GM23248 (cell line): ENCODE results near the gene GTPBP4. TPM values are rescaled to one million over a fixed set of nuclear protein-coding genes. Genes with fewer than 3 reads are reported as not detected.
"Not testable (repeated sequence)": the region's sequence is repeated elsewhere in the genome, so short reads cannot be mapped to it uniquely, and the experiment has no call there.

Experiments
- DNase-seq: peaks from one replicate; pipeline ENCODE4 v3.0.0-alpha.2; 2015
- H2AFZ ChIP-seq: fragments of 200-600 bp; sonication (generic); 2 replicates; pipeline ENCODE4 v1.6.1; 2016; ENCODE audit warnings: antibody characterized with exemption
- H3F3A ChIP-seq: fragments of 200-600 bp; sonication (generic); 2 replicates; pipeline ENCODE4 v1.6.1; 2016; ENCODE audit warnings: mild to moderate bottlenecking, antibody characterized with exemption, mixed run types; ENCODE audit not compliant: insufficient read depth
- H3K27ac ChIP-seq: fragments of 200-600 bp; sonication (generic); 2 replicates; pipeline ENCODE4 v1.5.1; 2016; ENCODE audit warnings: mild to moderate bottlenecking
- H3K27me3 ChIP-seq: fragments of 200-600 bp; sonication (generic); replicated peaks from 2 replicates; pipeline ENCODE4 v1.6.1; 2016; ENCODE audit warnings: mild to moderate bottlenecking; ENCODE audit not compliant: insufficient read depth
- H3K36me3 ChIP-seq: fragments of 200-600 bp; sonication (generic); 2 replicates; pipeline ENCODE4 v1.6.1; 2016; ENCODE audit warnings: low read depth, mild to moderate bottlenecking
- H3K4me1 ChIP-seq: fragments of 200-600 bp; sonication (generic); 2 replicates; pipeline ENCODE4 v1.6.1; 2016; ENCODE audit warnings: mild to moderate bottlenecking; ENCODE audit not compliant: insufficient read depth
- H3K4me2 ChIP-seq: fragments of 200-600 bp; sonication (generic); one replicate; pipeline ENCODE4 v1.6.1; 2016; ENCODE audit warnings: mild to moderate bottlenecking; ENCODE audit not compliant: unreplicated experiment
- H3K4me3 ChIP-seq: fragments of 200-600 bp; sonication (generic); 2 replicates; pipeline ENCODE4 v1.5.1; 2016; ENCODE audit warnings: mild to moderate bottlenecking
- H3K79me2 ChIP-seq: fragments of 200-600 bp; sonication (generic); 2 replicates; pipeline ENCODE4 v1.6.1; 2016; ENCODE audit warnings: mild to moderate bottlenecking; ENCODE audit not compliant: insufficient read depth
- H3K9ac ChIP-seq: fragments of 200-600 bp; sonication (generic); 2 replicates; pipeline ENCODE4 v1.6.1; 2016; ENCODE audit warnings: mild to moderate bottlenecking
- H3K9me2 ChIP-seq: fragments of 200-600 bp; sonication (generic); 2 replicates; pipeline ENCODE4 v1.6.1; 2016; ENCODE audit warnings: mixed run types, mild to moderate bottlenecking, moderate library complexity; ENCODE audit not compliant: insufficient read depth
- H3K9me3 ChIP-seq: fragments of 200-600 bp; sonication (generic); one replicate; pipeline ENCODE4 v1.6.1; 2017; ENCODE audit warnings: low read depth
- H4K20me1 ChIP-seq: fragments of 200-600 bp; sonication (generic); 2 replicates; pipeline ENCODE4 v1.6.0; 2016; ENCODE audit not compliant: insufficient read depth
- EZH2 ChIP-seq: fragments of 200-600 bp; sonication (generic); IDR thresholded peaks from 2 replicates; pipeline ENCODE4 v1.6.1; 2018; ENCODE audit warnings: antibody characterized with exemption, mild to moderate bottlenecking; ENCODE audit not compliant: insufficient read depth, poor library complexity, severe bottlenecking
- EZH2phosphoT487 ChIP-seq: fragments of 200-600 bp; sonication (generic); IDR thresholded peaks from 2 replicates; pipeline ENCODE4 v1.6.1; 2018; ENCODE audit warnings: antibody characterized with exemption, moderate library complexity, mild to moderate bottlenecking, low read depth; ENCODE audit not compliant: insufficient read depth
- WGBS, 2 experiments: methylation state at CpG; one replicate each; pipeline ENCODE4 v1.1.6; 2015 to 2017; ENCODE audit warnings: low lambda C conversion rate in 2 of 2, low coverage in 1 of 2; ENCODE audit errors: missing lambda C conversion rate in 2 of 2; 5-methylcytosine and 5-hydroxymethylcytosine counted together
- in situ Hi-C: fragments of 300-500 bp; cut with MboI; formaldehyde crosslinking; loops from 2 replicates; pipeline ENCODE4 v1.15.0; 2020
- polyA plus RNA-seq: library from polyadenylated mRNA; unstranded; fragments of >200 nt; fragmentation: Nextera tagmentation; extraction: Ambion mirVana; gene quantifications from 2 replicates; pipeline ENCODE4 v1.2.1, GENCODE V29; 2016
- total RNA-seq: library from RNA; depleted of rRNA; stranded (reverse); fragments of >200 nt; shearing (Covaris generic); gene quantifications from 2 replicates; pipeline ENCODE4 v1.2.3, GENCODE V29; 2014

GTPBP4 gene
- total and polyA plus RNA-seq, 2 experiments from 2014 or later: 34.3 to 71.6 TPM

- Histone ChIP-seq H2AFZ (no peak overlapping the region), H3K9me3 (no peaks in the 10 kb centered on the region), H3K79me2 (peaks cover 81% of the 10 kb centered on the region), H3K27me3 (no peaks in the 10 kb centered on the region), H3K27ac (no peak overlapping the region), H3K36me3 (peaks cover 68% of the 10 kb centered on the region), H3F3A (peaks cover 7% of the 10 kb centered on the region; the same call in 1 of the 2 replicates), H3K9me2 (no peaks in the 10 kb centered on the region), H3K4me2 (no peak overlapping the region), H3K4me3 (no peak overlapping the region), H3K9ac (no peak overlapping the region), H3K4me1 (no peaks in the 10 kb centered on the region), H4K20me1 (no peaks in the 10 kb centered on the region)
- in situ Hi-C loops: no loop called here
- no peak for DNase-seq
- TF ChIP-seq EZH2phosphoT487 (no peak), EZH2 (no peak)
- 89 to 92% methylated on average over 9 of the region's 9 CpGs for WGBS, 2 experiments
Observed at GRCh38 chr10:1006573-1006972, 18.3 kb downstream of the GTPBP4 start.

DNA sequence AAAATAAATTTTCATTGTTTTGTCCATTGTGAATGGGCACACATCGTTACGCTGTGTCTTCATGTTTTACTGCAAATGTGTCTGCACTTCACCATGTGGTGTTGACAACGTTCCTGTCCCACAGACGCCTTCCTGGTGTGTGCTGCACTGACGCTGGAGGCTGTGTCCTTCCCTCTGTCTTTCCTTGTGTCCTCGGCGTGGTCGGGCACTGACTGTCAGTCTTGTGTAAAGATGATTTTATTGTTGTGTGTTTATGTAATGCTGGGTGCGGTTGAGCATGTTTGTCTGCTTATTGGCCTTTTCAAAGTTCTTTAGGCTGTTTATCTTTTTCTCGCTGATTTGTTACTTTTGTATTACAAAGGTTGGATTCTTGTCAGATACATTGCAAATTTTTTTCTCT, 19.3 kb downstream of the GTPBP4 start:
- peaks cover 6% of the 10 kb centered on the region; the same call in 1 of the 2 replicates for H3F3A ChIP-seq
- H3K4me2 ChIP-seq: no peak overlapping the region
- H3K9me3 ChIP-seq: no peaks in the 10 kb centered on the region
- no peak overlapping the region for H2AFZ ChIP-seq
- in situ Hi-C loops: no loop called here
- no peaks in the 10 kb centered on the region for H3K27me3 ChIP-seq
- no peak overlapping the region for H3K9ac ChIP-seq
- H3K36me3 ChIP-seq: peaks cover 67% of the 10 kb centered on the region
- 84 to 88% methylated on average over 10 of the region's 10 CpGs for WGBS, 2 experiments
- DNase-seq: no peak
- no peak overlapping the region for H3K4me3 ChIP-seq
- no peaks in the 10 kb centered on the region for H3K9me2 ChIP-seq
- TF ChIP-seq EZH2 (no peak), EZH2phosphoT487 (no peak)
- H3K27ac ChIP-seq: no peak overlapping the region
- peaks cover 72% of the 10 kb centered on the region for H3K79me2 ChIP-seq
- no peaks in the 10 kb centered on the region for H3K4me1 ChIP-seq
- H4K20me1 ChIP-seq: no peaks in the 10 kb centered on the region

- H3K79me2 ChIP-seq: peaks cover 65% of the 10 kb centered on the region
Observed at GRCh38 chr10:1009071-1009494, 20.8 kb downstream of the GTPBP4 start.

GRCh38 chr10:1009947-1010346, 21.7 kb downstream of the GTPBP4 start:
- H3F3A ChIP-seq, in situ Hi-C loops, H3K27me3 ChIP-seq, H4K20me1 ChIP-seq, H3K9me3 ChIP-seq, H2AFZ ChIP-seq, DNase-seq, H3K9ac ChIP-seq, H3K27ac ChIP-seq, H3K9me2 ChIP-seq, H3K4me3 ChIP-seq, H3K4me2 ChIP-seq, H3K4me1 ChIP-seq: not testable (repeated sequence)
- H3K36me3 ChIP-seq: peaks cover 78% of the 10 kb centered on the region
- peaks cover 56% of the 10 kb centered on the region for H3K79me2 ChIP-seq
- WGBS, 2 experiments: 66 to 72% methylated on average over 7 to 8 of the region's 8 CpGs

More at GRCh38 chr10:1009071-1009494, 20.8 kb downstream of the GTPBP4 start:
- Histone ChIP-seq H3K4me1 (no peaks in the 10 kb centered on the region), H3K4me2 (no peak overlapping the region), H2AFZ (no peak overlapping the region), H3K4me3 (no peak overlapping the region), H3K27ac (no peak overlapping the region), H3K36me3 (peaks cover 69% of the 10 kb centered on the region), H3K9me2 (no peaks in the 10 kb centered on the region), H4K20me1 (no peaks in the 10 kb centered on the region), H3F3A (peaks cover 3% of the 10 kb centered on the region; the same call in 1 of the 2 replicates), H3K27me3 (no peaks in the 10 kb centered on the region), H3K9ac (no peak overlapping the region), H3K9me3 (no peaks in the 10 kb centered on the region)
- in situ Hi-C loops: no loop called here
- 94 to 95% methylated on average over 9 of the region's 9 CpGs for WGBS, 2 experiments
- TF ChIP-seq EZH2phosphoT487: no peak
- no peak for TF ChIP-seq EZH2
- no peak for DNase-seq

DNA sequence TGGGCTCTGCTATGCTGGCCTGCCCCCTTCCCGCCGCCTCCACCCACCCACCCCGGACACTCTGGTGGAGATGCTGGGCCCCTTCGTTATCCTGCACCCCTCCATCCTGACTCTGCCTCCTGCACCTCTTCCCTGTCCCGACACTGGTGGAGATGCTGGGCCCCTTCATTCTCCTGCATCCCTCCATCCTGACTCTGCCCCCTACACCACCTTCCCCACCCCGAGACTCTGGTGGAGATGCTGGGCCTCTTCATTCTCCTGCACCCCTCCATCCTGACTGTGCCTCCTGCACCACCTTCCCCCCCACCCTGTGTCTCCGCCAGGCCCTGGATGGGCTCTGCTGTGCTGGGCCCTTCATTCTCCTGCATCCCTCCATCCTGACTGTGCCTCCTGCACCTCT, 22.5 kb downstream of the GTPBP4 start:
- Histone ChIP-seq H3K27me3 (no peaks in the 10 kb centered on the region), H2AFZ (no peak overlapping the region), H3K79me2 (peaks cover 48% of the 10 kb centered on the region), H4K20me1 (no peaks in the 10 kb centered on the region), H3K4me2 (no peak overlapping the region), H3F3A (peaks cover 3% of the 10 kb centered on the region; the same call in 1 of the 2 replicates), H3K9ac (no peak overlapping the region), H3K27ac (no peak overlapping the region), H3K9me3 (no peaks in the 10 kb centered on the region), H3K4me3 (no peak overlapping the region), H3K36me3 (peaks cover 74% of the 10 kb centered on the region), H3K4me1 (no peaks in the 10 kb centered on the region), H3K9me2 (no peaks in the 10 kb centered on the region)
- TF ChIP-seq EZH2phosphoT487 (no peak), EZH2 (no peak)
- in situ Hi-C loops: no loop called here
- DNase-seq: no peak
- 97 to 100% methylated on average over 2 to 7 of the region's 7 CpGs for WGBS, 2 experiments
